HL-60 (cell line): ENCODE results near the gene PIGC.

Experiments
- GABPA ChIP-seq: IDR thresholded peaks from 2 replicates; pipeline ENCODE4 v1.6.1; 2012; ENCODE audit warnings: low read depth
- TF ChIP-seq, protein P1 (sequence below): IDR thresholded peaks from one replicate; pipeline ENCODE4 v1.5.1; 2011; ENCODE audit warnings: low read length, control low read depth, inconsistent platforms; ENCODE audit not compliant: insufficient read depth

DNA sequence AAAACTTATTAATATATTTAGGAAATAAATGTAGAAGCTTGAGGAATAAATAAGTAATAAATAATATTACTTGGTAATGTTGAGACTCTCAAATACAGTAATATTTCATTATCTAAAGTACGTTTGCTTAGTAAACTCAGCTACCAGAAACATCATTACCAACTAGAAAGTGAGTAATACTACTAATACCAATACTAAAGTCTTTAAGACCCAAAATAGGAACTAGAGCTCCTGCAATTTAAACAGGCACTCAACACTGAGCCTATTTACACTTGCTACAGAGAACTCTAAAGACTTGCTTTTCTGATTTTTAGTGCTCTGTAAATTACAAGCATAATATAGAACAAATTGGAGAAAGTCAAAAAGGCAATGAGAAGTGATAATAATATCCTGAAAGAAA is 36.9 kb downstream of the PIGC start:
- no peak for TF ChIP-seq GABPA
- TF ChIP-seq, protein P1, sequence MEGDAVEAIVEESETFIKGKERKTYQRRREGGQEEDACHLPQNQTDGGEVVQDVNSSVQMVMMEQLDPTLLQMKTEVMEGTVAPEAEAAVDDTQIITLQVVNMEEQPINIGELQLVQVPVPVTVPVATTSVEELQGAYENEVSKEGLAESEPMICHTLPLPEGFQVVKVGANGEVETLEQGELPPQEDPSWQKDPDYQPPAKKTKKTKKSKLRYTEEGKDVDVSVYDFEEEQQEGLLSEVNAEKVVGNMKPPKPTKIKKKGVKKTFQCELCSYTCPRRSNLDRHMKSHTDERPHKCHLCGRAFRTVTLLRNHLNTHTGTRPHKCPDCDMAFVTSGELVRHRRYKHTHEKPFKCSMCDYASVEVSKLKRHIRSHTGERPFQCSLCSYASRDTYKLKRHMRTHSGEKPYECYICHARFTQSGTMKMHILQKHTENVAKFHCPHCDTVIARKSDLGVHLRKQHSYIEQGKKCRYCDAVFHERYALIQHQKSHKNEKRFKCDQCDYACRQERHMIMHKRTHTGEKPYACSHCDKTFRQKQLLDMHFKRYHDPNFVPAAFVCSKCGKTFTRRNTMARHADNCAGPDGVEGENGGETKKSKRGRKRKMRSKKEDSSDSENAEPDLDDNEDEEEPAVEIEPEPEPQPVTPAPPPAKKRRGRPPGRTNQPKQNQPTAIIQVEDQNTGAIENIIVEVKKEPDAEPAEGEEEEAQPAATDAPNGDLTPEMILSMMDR = no peak
